ENCODE data around the gene FBXO9.

FBXO9 gene

GRCh38 chr6:53035549-53036213 is 29.5 kb upstream of the FBXO9 start:
- no peak for TF ChIP-seq CTCF (IDR thresholded peaks at IDR 0.05)
- Histone ChIP-seq H3K27ac (no peak overlapping the region), H3K4me3 (no peak overlapping the region)
- no peak for DNase-seq (ENCODE audit: low spot score)

GRCh38 chr6:53038141-53038540 is 27.1 kb upstream of the FBXO9 start:
- Histone ChIP-seq H3K27ac (no peak overlapping the region), H3K4me3 (no peak overlapping the region)
- TF ChIP-seq CTCF (IDR thresholded peaks at IDR 0.05): no peak
- no peak for DNase-seq (ENCODE audit: low spot score)

GRCh38 chr6:53038596-53038995 is 26.6 kb upstream of the FBXO9 start:
- TF ChIP-seq CTCF (IDR thresholded peaks at IDR 0.05): no peak
- DNase-seq (ENCODE audit: low spot score): no peak
- H3K27ac ChIP-seq: no peak overlapping the region
- H3K4me3 ChIP-seq: no peak overlapping the region

- H3K27ac ChIP-seq: no peak overlapping the region
- H3K4me3 ChIP-seq: no peak overlapping the region
- no peak for DNase-seq (ENCODE audit: low spot score)
- TF ChIP-seq CTCF (IDR thresholded peaks at IDR 0.05): no peak
Measured at GRCh38 chr6:53041356-53041755, 23.8 kb upstream of the FBXO9 start.

GRCh38 chr6:53042112-53042511 is 23.1 kb upstream of the FBXO9 start:
- H3K4me3 ChIP-seq: no peak overlapping the region
- DNase-seq (ENCODE audit: low spot score): no peak
- no peak for TF ChIP-seq CTCF (IDR thresholded peaks at IDR 0.05)
- peak overlapping the region; percentile 3 to 69 for H3K27ac ChIP-seq

GRCh38 chr6:53043581-53043980 is 21.6 kb upstream of the FBXO9 start:
- H3K27ac ChIP-seq: peak overlapping the region in 1 of 2 donors; percentile 54
- no peak for TF ChIP-seq CTCF (IDR thresholded peaks at IDR 0.05)
- no peak overlapping the region for H3K4me3 ChIP-seq
- DNase-seq (ENCODE audit: low spot score): no peak

- DNase-seq (ENCODE audit: low spot score): no peak
- Histone ChIP-seq H3K27ac (no peak overlapping the region), H3K4me3 (no peak overlapping the region)
- TF ChIP-seq CTCF (IDR thresholded peaks at IDR 0.05): no peak
Measured at GRCh38 chr6:53044071-53044470, 21.1 kb upstream of the FBXO9 start.
